ENCODE results near the gene ABLIM3.

- TF ChIP-seq EZH2phosphoT487 (IDR thresholded peaks at IDR 0.05) (no peak), CTCF (IDR thresholded peaks at IDR 0.05) (no peak)
Measured at GRCh38 chr5:149219584-149219983, 78.3 kb downstream of the ABLIM3 start.
